RWPE1 (cell line): ENCODE results near the gene RFX2.
"Not testable (repeated sequence)": the region's sequence is repeated elsewhere in the genome, so short reads cannot be mapped to it uniquely, and the experiment has no call there.

Experiments used
- CTCF ChIA-PET: fragments of 350-600 bp; sonication (Branson Sonifier 250); formaldehyde crosslinking; extraction: SDS; loops from one replicate; lab custom pipeline; 2021; lab: Yijun Ruan, JAX
- POLR2A ChIA-PET: fragments of 400-600 bp; formaldehyde crosslinking; extraction: SDS; loops from one replicate; lab custom pipeline; 2020; ENCODE audit warnings: antibody characterized with exemption; ENCODE audit not compliant: low non-redundant PET; lab: Yijun Ruan, JAX
- DNase-seq: peaks from one replicate; pipeline ENCODE4 v3.0.0; 2012; ENCODE audit warnings: low spot score
- H3K27ac ChIP-seq: fragments of 450-650 bp; 2 replicates; pipeline ENCODE4 v1.5.1; 2017
- CTCF ChIP-seq: fragments of 450-650 bp; conservative IDR thresholded peaks from 2 replicates; pipeline ENCODE4 v1.5.1; 2017; ENCODE audit warnings: low read depth, mild to moderate bottlenecking

The RFX2 gene

GRCh38 chr19:6074709-6075403 is 35.4 kb downstream of the RFX2 start:
- ChIA-PET POLR2A (no interaction called here), CTCF (interaction anchor here (1.3 kb wide), 1 partner anchor 50 kb away, joined by 3 read pairs; no protein-coding TSS in a partner anchor)
- H3K27ac ChIP-seq = peak overlapping the region; percentile 98
- TF ChIP-seq CTCF = no peak
- no peak for DNase-seq

- ChIA-PET POLR2A (interaction anchor here (0.6 kb wide), 1 partner anchor 37 kb away, joined by 3 read pairs; no protein-coding TSS in a partner anchor), CTCF (interaction anchor here (0.6 kb wide), 1 partner anchor 8 kb away, joined by 3 read pairs; no protein-coding TSS in a partner anchor)
- no peak for DNase-seq
- TF ChIP-seq CTCF = no peak
- peak overlapping the region; percentile 98 for H3K27ac ChIP-seq
Measured at GRCh38 chr19:6073858-6074708, 36.2 kb downstream of the RFX2 start.

GRCh38 chr19:6073233-6073632 is 37.1 kb downstream of the RFX2 start:
- CTCF ChIA-PET = interaction anchor here (0.6 to 0.8 kb wide), 3 partner anchors 9 to 52 kb away, joined by 3 to 6 read pairs (median 3); no protein-coding TSS in a partner anchor
- DNase-seq, POLR2A ChIA-PET: not testable (repeated sequence)
- H3K27ac ChIP-seq = peak overlapping the region; percentile 83

GRCh38 chr19:6071875-6072274 is 38.4 kb downstream of the RFX2 start:
- POLR2A ChIA-PET = no interaction called here
- CTCF ChIA-PET = interaction anchor here (0.7 kb wide), 1 partner anchor 23 kb away, joined by 3 read pairs; no protein-coding TSS in a partner anchor
- no peak for DNase-seq
- peak overlapping the region; percentile 83 for H3K27ac ChIP-seq
- TF ChIP-seq CTCF = no peak

- peak overlapping the region; percentile 83 for H3K27ac ChIP-seq
- ChIA-PET CTCF (no interaction called here), POLR2A (no interaction called here)
- TF ChIP-seq CTCF = no peak
- no peak for DNase-seq
Measured at GRCh38 chr19:6070720-6071485, 39.4 kb downstream of the RFX2 start.

- H3K27ac ChIP-seq = peak overlapping the region; percentile 83
- no peak for TF ChIP-seq CTCF
- CTCF ChIA-PET = interaction anchor here (0.6 kb wide), 1 partner anchor 82 kb away, joined by 4 read pairs; no protein-coding TSS in a partner anchor
- DNase-seq = no peak
- POLR2A ChIA-PET = no interaction called here
Measured at GRCh38 chr19:6070207-6070681, 40.1 kb downstream of the RFX2 start.
